ENCODE results near the gene ATP6AP2. TPM values are rescaled to one million over a fixed set of nuclear protein-coding genes. Genes with fewer than 3 reads are reported as not detected.
A peak's percentile ranks its signal among the peaks of the same experiment; 100 is the strongest.

Gene ATP6AP2
- total and polyA plus RNA-seq, 8 donors: 118 to 145 (median 129) TPM

DNA sequence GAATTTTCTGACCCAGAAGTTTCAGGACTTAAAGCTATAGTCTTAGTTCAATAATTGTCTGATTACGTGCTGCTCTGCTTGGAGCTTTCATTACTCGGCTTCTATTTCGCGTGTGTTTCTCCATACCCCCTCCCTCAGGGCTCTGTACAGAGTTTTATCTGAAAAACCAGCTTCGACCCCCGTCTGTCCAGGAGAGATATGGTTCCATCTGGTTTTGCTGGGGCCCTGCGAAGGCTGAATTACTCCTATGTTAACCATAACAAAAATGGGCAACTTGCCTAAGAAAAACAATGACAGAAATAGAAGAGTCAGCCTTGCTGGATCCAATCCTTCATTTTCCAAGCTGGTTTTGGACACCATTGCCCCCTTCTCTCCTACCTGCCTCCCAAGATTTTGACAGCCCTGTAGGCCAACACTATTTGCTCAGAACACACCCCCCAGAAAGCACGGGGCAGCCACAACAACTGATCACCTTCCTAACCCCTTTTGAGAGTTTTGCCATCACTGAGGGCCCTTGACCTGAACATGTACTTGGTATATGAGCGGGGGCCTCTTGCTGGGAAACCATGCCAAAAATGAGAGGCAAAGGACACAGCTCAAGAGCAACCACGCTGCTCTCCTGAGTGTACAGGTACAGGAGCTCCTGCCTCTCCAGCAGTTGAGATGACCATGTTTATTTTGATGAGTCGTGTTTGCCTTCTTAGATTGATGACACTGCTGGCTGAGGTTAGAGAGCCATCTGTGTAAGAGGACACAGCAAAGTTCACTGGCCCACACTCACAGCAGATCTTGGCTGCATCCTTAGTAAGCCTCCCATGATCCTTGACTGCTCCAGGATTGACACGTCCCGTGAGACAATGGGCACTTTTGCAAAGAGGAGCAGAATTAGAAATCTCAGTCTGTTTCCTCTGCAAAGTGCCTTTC lies 36.2 kb upstream of the ATP6AP2 start:
- Histone ChIP-seq H3K4me1 (peaks cover 0 to 10% of the 10 kb centered on the region in 2 donors), H3K4me3 (no peak overlapping the region), H3K36me3 (no peaks in the 10 kb centered on the region), H3K27me3 (peaks cover 0 to 9% of the 10 kb centered on the region in 2 donors), H3K27ac (peak overlapping the region; percentile 18 to 47), H3K9me3 (no peaks in the 10 kb centered on the region)
- TF ChIP-seq CTCF (IDR thresholded peaks at IDR 0.05): no peak
- intact Hi-C loops (cut with DNase I): no loop called here
- DNase-seq: no peak
- ATAC-seq: peak; percentile 27

DNA sequence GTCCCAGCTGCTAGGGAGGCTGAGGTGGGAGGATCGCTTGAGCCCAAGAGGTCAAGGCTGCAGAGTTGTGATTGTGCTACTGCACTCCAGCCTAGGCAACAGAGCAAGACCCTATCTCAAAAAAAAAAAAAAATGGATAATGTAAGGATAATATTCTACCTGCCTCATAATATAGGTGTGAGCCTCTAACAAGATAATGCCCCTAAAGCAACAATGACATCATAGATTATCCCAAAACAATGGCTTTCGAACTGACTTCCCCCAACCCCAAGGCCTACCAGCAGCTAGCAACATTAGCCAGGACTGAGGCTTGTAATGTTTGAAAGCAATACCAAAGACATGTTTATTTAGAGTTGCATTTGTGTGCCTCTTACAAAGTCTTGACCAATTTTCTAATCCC lies 33.9 kb upstream of the ATP6AP2 start:
- H3K9me3 ChIP-seq: no peaks in the 10 kb centered on the region
- intact Hi-C loops (cut with DNase I): no loop called here
- ATAC-seq: no peak
- no peak overlapping the region for H3K27ac ChIP-seq
- TF ChIP-seq CTCF (IDR thresholded peaks at IDR 0.05): no peak
- peaks cover 0 to 10% of the 10 kb centered on the region in 2 donors for H3K4me1 ChIP-seq
- H3K4me3 ChIP-seq: no peak overlapping the region
- no peak for DNase-seq
- H3K27me3 ChIP-seq: peaks cover 0 to 5% of the 10 kb centered on the region in 2 donors
- no peaks in the 10 kb centered on the region for H3K36me3 ChIP-seq

- H3K9me3 ChIP-seq: no peaks in the 10 kb centered on the region
- DNase-seq: no peak
- no peak overlapping the region for H3K4me3 ChIP-seq
- H3K27me3 ChIP-seq: peaks cover 0 to 11% of the 10 kb centered on the region in 2 donors
- TF ChIP-seq CTCF (IDR thresholded peaks at IDR 0.05): no peak
- H3K27ac ChIP-seq: no peak overlapping the region
- H3K4me1 ChIP-seq: no peaks in the 10 kb centered on the region
- intact Hi-C loops (cut with DNase I): no loop called here
- no peaks in the 10 kb centered on the region for H3K36me3 ChIP-seq
- no peak for ATAC-seq
These were observed 30.7 kb upstream of the ATP6AP2 start for GRCh38 chrX:40550066-40550465.

DNA sequence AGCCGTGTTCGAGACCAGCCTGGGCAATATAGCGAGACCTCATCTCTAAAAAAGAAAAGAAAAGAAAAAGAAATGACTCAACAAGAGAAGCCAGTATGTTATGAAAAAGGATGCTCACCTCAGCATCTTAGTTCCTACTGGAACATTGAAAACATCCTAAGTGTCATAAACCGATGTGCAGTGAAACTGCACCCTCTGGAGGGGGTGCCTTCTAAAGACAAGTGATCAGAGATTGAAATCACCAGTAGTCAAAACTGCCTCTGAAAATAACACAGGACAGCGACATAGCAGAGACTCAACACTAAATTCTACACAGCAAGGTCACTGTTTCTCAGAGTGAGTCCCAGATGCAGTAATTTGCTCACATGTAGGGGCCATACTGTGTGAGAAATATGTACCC lies 28.0 kb upstream of the ATP6AP2 start:
- intact Hi-C loops (cut with DNase I): no loop called here
- no peaks in the 10 kb centered on the region for H3K36me3 ChIP-seq
- H3K4me3 ChIP-seq: no peak overlapping the region
- TF ChIP-seq CTCF (IDR thresholded peaks at IDR 0.05): no peak
- DNase-seq: no peak
- no peaks in the 10 kb centered on the region for H3K4me1 ChIP-seq
- ATAC-seq: no peak
- no peaks in the 10 kb centered on the region for H3K9me3 ChIP-seq
- H3K27me3 ChIP-seq: peaks cover 0 to 8% of the 10 kb centered on the region in 2 donors
- no peak overlapping the region for H3K27ac ChIP-seq

DNA sequence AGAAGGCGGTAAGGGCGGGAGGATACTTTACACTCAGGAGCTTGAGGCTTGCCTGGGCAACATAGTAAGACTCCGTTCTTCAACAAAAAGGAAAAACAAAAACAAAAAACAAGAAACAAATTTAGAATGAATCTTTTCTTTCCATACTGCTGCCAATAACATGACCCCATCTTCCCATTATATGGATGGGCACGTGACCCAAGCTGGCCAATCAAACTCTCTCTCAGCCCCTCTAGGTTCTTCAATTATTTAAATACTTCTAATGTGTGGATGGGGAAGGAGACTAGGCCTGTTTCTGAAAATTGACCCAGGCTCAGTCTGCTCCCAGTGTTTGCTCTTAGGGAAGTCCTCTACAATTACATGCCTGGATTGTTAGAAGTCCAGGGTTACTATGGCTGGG lies 22.2 kb upstream of the ATP6AP2 start:
- Histone ChIP-seq H3K4me3 (no peak overlapping the region), H3K9me3 (no peaks in the 10 kb centered on the region), H3K36me3 (no peaks in the 10 kb centered on the region), H3K27me3 (no peaks in the 10 kb centered on the region), H3K27ac (no peak overlapping the region), H3K4me1 (no peaks in the 10 kb centered on the region)
- no peak for DNase-seq
- intact Hi-C loops (cut with DNase I): no loop called here
- TF ChIP-seq CTCF (IDR thresholded peaks at IDR 0.05): no peak
- no peak for ATAC-seq
